ENCODE results near the gene CBARP.

CBARP gene

GRCh38 chr19:1266129-1266915 is 28.5 kb upstream of the CBARP start:
- DNase-seq (ENCODE audit: insufficient read length, low spot score) (peak; percentile 94), FAIRE-seq (no peak)
- no peak for TF ChIP-seq CTCF (IDR thresholded peaks at IDR 0.05; ENCODE audit: insufficient read depth, missing control alignments)

GRCh38 chr19:1265615-1266128 is 27.9 kb upstream of the CBARP start:
- TF ChIP-seq CTCF (IDR thresholded peaks at IDR 0.05; ENCODE audit: insufficient read depth, missing control alignments): no peak
- no peak for FAIRE-seq
- DNase-seq (ENCODE audit: insufficient read length, low spot score): no peak

GRCh38 chr19:1264801-1265614 is 27.2 kb upstream of the CBARP start:
- TF ChIP-seq CTCF (IDR thresholded peaks at IDR 0.05; ENCODE audit: insufficient read depth, missing control alignments): no peak
- DNase-seq (ENCODE audit: insufficient read length, low spot score): no peak
- no peak for FAIRE-seq

- FAIRE-seq: no peak
- no peak for TF ChIP-seq CTCF (IDR thresholded peaks at IDR 0.05; ENCODE audit: insufficient read depth, missing control alignments)
- DNase-seq (ENCODE audit: insufficient read length, low spot score): no peak
Observed at GRCh38 chr19:1263188-1263587, 25.4 kb upstream of the CBARP start.

GRCh38 chr19:1262623-1263123 is 24.9 kb upstream of the CBARP start:
- DNase-seq (ENCODE audit: insufficient read length, low spot score) (no peak), FAIRE-seq (no peak)
- no peak for TF ChIP-seq CTCF (IDR thresholded peaks at IDR 0.05; ENCODE audit: insufficient read depth, missing control alignments)

- DNase-seq (ENCODE audit: insufficient read length, low spot score): no peak
- no peak for FAIRE-seq
- TF ChIP-seq CTCF (IDR thresholded peaks at IDR 0.05; ENCODE audit: insufficient read depth, missing control alignments): no peak
Observed at GRCh38 chr19:1261798-1262622, 24.2 kb upstream of the CBARP start.
